ENCODE data around the gene PEX5L. TPM values are rescaled to one million over a fixed set of nuclear protein-coding genes. Genes with fewer than 3 reads are reported as not detected.

PEX5L gene
- polyA plus RNA-seq, 1 donor from 2014 or later, result 1.0 TPM

DNA sequence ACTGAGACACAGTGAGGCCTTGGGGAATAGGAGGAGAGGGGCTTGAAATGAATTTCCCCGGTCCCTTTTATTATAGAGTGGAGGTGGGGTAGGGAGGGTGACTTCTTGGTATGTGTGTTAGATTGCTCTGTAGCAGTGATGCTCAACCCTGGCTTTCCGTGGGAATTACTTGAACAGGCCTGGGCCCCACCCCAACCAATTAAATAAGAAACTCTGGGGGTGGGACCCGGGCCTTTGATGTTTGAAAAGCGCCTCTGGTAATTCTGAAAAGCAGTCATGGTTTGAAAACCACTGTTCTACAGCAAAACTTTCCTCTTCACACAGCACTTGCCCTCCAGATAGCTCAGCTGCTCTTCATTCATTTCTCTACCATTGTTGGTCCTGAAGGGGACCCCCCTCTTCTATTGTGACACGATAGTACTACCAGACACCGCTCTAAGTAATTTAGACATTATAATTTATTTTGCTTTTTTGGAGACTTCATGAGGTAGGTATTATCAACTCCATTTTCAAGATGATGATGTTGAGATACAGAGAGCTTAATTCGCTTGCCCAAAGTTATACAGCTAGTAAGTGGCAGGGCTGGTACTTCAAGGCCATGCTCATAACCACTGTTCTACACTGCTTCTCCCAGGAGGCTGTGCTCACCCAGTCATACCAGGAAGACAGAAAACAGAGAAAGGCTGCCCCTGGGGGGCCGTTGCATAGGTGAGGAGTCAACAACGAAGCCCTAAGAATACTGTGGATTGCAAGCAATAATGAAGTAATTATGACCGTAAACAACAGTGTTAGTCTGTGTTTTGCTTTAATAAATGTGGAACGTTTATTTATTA, 176.2 kb downstream of the PEX5L start:
- no peak overlapping the region for H2AFZ ChIP-seq (ENCODE audit: low read depth, low read length)
- no peaks in the 10 kb centered on the region for H3K27me3 ChIP-seq (ENCODE audit: insufficient read depth, low read depth, low read length)
- no peaks in the 10 kb centered on the region for H3K9me3 ChIP-seq (ENCODE audit: low read length)
- H3K27ac ChIP-seq (ENCODE audit: low read length), result no peak overlapping the region
- no peaks in the 10 kb centered on the region for H3K9me2 ChIP-seq (ENCODE audit: insufficient read depth, low read length)
- no peaks in the 10 kb centered on the region for H3F3A ChIP-seq (ENCODE audit: insufficient read depth, low read length, poor library complexity, severe bottlenecking)
- no peaks in the 10 kb centered on the region for H3K79me2 ChIP-seq (replicated peaks; ENCODE audit: insufficient read depth, low read length)
- H3K36me3 ChIP-seq (ENCODE audit: insufficient read depth, low read length), result no peaks in the 10 kb centered on the region
- H4K20me1 ChIP-seq (ENCODE audit: insufficient read depth), result no peaks in the 10 kb centered on the region
- no peak overlapping the region for H3K4me2 ChIP-seq (ENCODE audit: low read length)
- H3K4me3 ChIP-seq (ENCODE audit: low read length), result no peak overlapping the region
- TF ChIP-seq POLR2AphosphoS5 (IDR thresholded peaks at IDR 0.05) (no peak), MXI1 (conservative IDR thresholded peaks at IDR 0.05; ENCODE audit: poor library complexity, severe bottlenecking) (no peak), EP300 (conservative IDR thresholded peaks at IDR 0.05; ENCODE audit: poor library complexity, severe bottlenecking) (no peak), EZH2 (IDR thresholded peaks at IDR 0.05; ENCODE audit: borderline replicate concordance, insufficient read depth, low read length, poor library complexity, severe bottlenecking) (no peak), SMC3 (conservative IDR thresholded peaks at IDR 0.05; ENCODE audit: poor library complexity) (no peak), TAF1 (IDR thresholded peaks at IDR 0.05; ENCODE audit: low read depth) (no peak), REST (IDR thresholded peaks at IDR 0.05; ENCODE audit: borderline replicate concordance) (no peak), RAD21 (conservative IDR thresholded peaks at IDR 0.05) (no peak)
- TF ChIP-seq, protein P1, sequence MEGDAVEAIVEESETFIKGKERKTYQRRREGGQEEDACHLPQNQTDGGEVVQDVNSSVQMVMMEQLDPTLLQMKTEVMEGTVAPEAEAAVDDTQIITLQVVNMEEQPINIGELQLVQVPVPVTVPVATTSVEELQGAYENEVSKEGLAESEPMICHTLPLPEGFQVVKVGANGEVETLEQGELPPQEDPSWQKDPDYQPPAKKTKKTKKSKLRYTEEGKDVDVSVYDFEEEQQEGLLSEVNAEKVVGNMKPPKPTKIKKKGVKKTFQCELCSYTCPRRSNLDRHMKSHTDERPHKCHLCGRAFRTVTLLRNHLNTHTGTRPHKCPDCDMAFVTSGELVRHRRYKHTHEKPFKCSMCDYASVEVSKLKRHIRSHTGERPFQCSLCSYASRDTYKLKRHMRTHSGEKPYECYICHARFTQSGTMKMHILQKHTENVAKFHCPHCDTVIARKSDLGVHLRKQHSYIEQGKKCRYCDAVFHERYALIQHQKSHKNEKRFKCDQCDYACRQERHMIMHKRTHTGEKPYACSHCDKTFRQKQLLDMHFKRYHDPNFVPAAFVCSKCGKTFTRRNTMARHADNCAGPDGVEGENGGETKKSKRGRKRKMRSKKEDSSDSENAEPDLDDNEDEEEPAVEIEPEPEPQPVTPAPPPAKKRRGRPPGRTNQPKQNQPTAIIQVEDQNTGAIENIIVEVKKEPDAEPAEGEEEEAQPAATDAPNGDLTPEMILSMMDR (IDR thresholded peaks at IDR 0.05; ENCODE audit: poor library complexity, severe bottlenecking), result no peak
- no peak overlapping the region for H3K9ac ChIP-seq (ENCODE audit: low read length)

- Histone ChIP-seq H4K20me1 (ENCODE audit: insufficient read depth) (no peaks in the 10 kb centered on the region), H3K36me3 (ENCODE audit: insufficient read depth, low read length) (no peaks in the 10 kb centered on the region), H2AFZ (ENCODE audit: low read depth, low read length) (no peak overlapping the region), H3K27me3 (ENCODE audit: insufficient read depth, low read depth, low read length) (no peaks in the 10 kb centered on the region), H3K9ac (ENCODE audit: low read length) (no peak overlapping the region), H3K4me2 (ENCODE audit: low read length) (no peak overlapping the region), H3F3A (ENCODE audit: insufficient read depth, low read length, poor library complexity, severe bottlenecking) (no peaks in the 10 kb centered on the region), H3K9me3 (ENCODE audit: low read length) (no peaks in the 10 kb centered on the region), H3K4me3 (ENCODE audit: low read length) (no peak overlapping the region), H3K79me2 (replicated peaks; ENCODE audit: insufficient read depth, low read length) (no peaks in the 10 kb centered on the region), H3K9me2 (ENCODE audit: insufficient read depth, low read length) (no peaks in the 10 kb centered on the region), H3K27ac (ENCODE audit: low read length) (no peak overlapping the region)
- no peak for TF ChIP-seq MXI1 (conservative IDR thresholded peaks at IDR 0.05; ENCODE audit: poor library complexity, severe bottlenecking)
- TF ChIP-seq SMC3 (conservative IDR thresholded peaks at IDR 0.05; ENCODE audit: poor library complexity), result no peak
- TF ChIP-seq TAF1 (IDR thresholded peaks at IDR 0.05; ENCODE audit: low read depth), result no peak
- TF ChIP-seq, protein P1 (IDR thresholded peaks at IDR 0.05; ENCODE audit: poor library complexity, severe bottlenecking), result no peak
Observed at GRCh38 chr3:179853176-179853575, 183.6 kb downstream of the PEX5L start.
